ENCODE data around the gene KCNN3.

KCNN3 gene

DNA sequence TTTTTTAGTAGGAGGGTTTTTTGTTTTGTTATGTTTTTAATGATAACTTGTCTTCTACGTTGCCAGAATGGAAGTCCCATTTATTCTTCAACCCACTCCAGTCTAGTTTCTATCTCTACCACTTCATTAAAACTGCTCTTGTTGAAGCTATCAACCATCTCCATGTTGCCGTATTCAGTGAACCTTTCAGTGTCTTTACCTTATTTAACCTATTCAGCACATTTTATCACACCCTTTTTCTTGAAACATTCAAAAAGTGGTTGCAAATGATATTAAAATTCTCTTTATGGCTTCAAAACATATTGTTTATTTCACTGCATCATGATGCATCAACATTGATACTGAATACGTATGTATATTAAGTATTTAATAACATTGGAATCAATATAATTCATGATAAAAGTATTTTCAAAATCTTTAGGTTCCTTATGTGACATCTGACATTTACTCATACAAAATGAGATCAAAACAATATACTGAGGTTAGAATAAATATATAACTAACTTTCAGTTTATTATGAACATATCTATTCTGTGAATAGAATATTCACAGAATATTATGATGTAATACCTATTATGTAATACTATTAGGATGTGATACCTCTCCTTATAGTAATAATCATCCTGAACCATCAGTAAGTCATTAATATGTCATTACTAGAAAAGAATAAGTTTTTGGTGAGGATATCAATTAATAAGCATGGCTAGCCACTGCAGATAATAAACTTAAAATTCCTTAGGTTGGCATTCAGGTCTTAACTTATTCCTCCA, 210.1 kb downstream of the KCNN3 start:
- no peak for DNase-seq (ENCODE audit: low spot score)

- no peak for DNase-seq (ENCODE audit: low spot score)
These were observed 212.5 kb downstream of the KCNN3 start for GRCh38 chr1:154657556-154657955.

- DNase-seq (ENCODE audit: low spot score), result no peak
These were observed 217.2 kb downstream of the KCNN3 start for GRCh38 chr1:154652893-154653292.

All from SW480 (cell line).